Muscle layer of colon (tissue), 2 donors: ENCODE data around the gene ASB7.

Source experiments
- H3K27ac ChIP-seq: one replicate; pipeline ENCODE4 v1.7.0; 2013; ENCODE audit warnings: low read depth, mild to moderate bottlenecking, low read length, moderate library complexity
- H3K27me3 ChIP-seq, 2 donors: one replicate each; pipeline ENCODE4 v1.7.0; 2013; ENCODE audit warnings: low read length in 2 of 2, mild to moderate bottlenecking in 2 of 2; ENCODE audit not compliant: insufficient read depth in 2 of 2, control insufficient read depth in 1 of 2
- H3K36me3 ChIP-seq: one replicate; pipeline ENCODE4 v1.7.0; 2013; ENCODE audit warnings: mild to moderate bottlenecking, low read length; ENCODE audit not compliant: insufficient read depth
- H3K4me1 ChIP-seq: one replicate; pipeline ENCODE4 v1.7.0; 2013; ENCODE audit warnings: mild to moderate bottlenecking, low read length; ENCODE audit not compliant: insufficient read depth
- H3K4me3 ChIP-seq, 2 donors: one replicate each; pipeline ENCODE4 v1.7.0; 2013; ENCODE audit warnings: low read length in 2 of 2, low read depth in 1 of 2, mild to moderate bottlenecking in 1 of 2, moderate library complexity in 1 of 2
- H3K9ac ChIP-seq: one replicate; pipeline ENCODE4 v1.7.0; 2013; ENCODE audit warnings: low read length
- H3K9me3 ChIP-seq: one replicate; pipeline ENCODE4 v1.7.0; 2013; ENCODE audit warnings: mild to moderate bottlenecking, low read length
- donor health status: abdominal sarcoma.
- donor health status: Adenocarcinoma of cecum.

Gene ASB7

GRCh38 chr15:100653608-100654007 lies 51.2 kb downstream of the ASB7 start:
- Histone ChIP-seq H3K27me3 (no peaks in the 10 kb centered on the region), H3K9me3 (no peaks in the 10 kb centered on the region), H3K9ac (no peak overlapping the region), H3K27ac (no peak overlapping the region), H3K36me3 (no peaks in the 10 kb centered on the region), H3K4me3 (no peak overlapping the region), H3K4me1 (no peaks in the 10 kb centered on the region)

GRCh38 chr15:100658895-100659294 lies 56.5 kb downstream of the ASB7 start:
- H3K36me3 ChIP-seq, result no peaks in the 10 kb centered on the region
- no peaks in the 10 kb centered on the region for H3K9me3 ChIP-seq

GRCh38 chr15:100661156-100661555 lies 58.8 kb downstream of the ASB7 start:
- H3K27ac ChIP-seq, result no peak overlapping the region
- H3K4me3 ChIP-seq, result no peak overlapping the region
- H3K36me3 ChIP-seq, result no peaks in the 10 kb centered on the region
- H3K4me1 ChIP-seq, result peaks cover 5% of the 10 kb centered on the region
- no peaks in the 10 kb centered on the region for H3K9me3 ChIP-seq
- no peak overlapping the region for H3K9ac ChIP-seq
- no peaks in the 10 kb centered on the region for H3K27me3 ChIP-seq

More at GRCh38 chr15:100658895-100659294, 56.5 kb downstream of the ASB7 start:
- Histone ChIP-seq H3K27me3 (no peaks in the 10 kb centered on the region), H3K27ac (no peak overlapping the region), H3K4me3 (no peak overlapping the region), H3K4me1 (no peaks in the 10 kb centered on the region), H3K9ac (no peak overlapping the region)

GRCh38 chr15:100663086-100663914 lies 60.9 kb downstream of the ASB7 start:
- Histone ChIP-seq H3K36me3 (no peaks in the 10 kb centered on the region), H3K9me3 (no peaks in the 10 kb centered on the region), H3K9ac (no peak overlapping the region), H3K4me3 (no peak overlapping the region), H3K27ac (no peak overlapping the region), H3K4me1 (peaks cover 6% of the 10 kb centered on the region), H3K27me3 (no peaks in the 10 kb centered on the region)

GRCh38 chr15:100663915-100664281 lies 61.5 kb downstream of the ASB7 start:
- Histone ChIP-seq H3K4me3 (no peak overlapping the region), H3K36me3 (no peaks in the 10 kb centered on the region), H3K9ac (no peak overlapping the region), H3K9me3 (no peaks in the 10 kb centered on the region), H3K27ac (no peak overlapping the region), H3K27me3 (no peaks in the 10 kb centered on the region), H3K4me1 (peaks cover 10% of the 10 kb centered on the region)

- Histone ChIP-seq H3K36me3 (no peaks in the 10 kb centered on the region), H3K27me3 (no peaks in the 10 kb centered on the region), H3K4me1 (peaks cover 10% of the 10 kb centered on the region), H3K9me3 (no peaks in the 10 kb centered on the region), H3K4me3 (no peak overlapping the region), H3K27ac (no peak overlapping the region), H3K9ac (no peak overlapping the region)
Measured at GRCh38 chr15:100665570-100665969, 63.2 kb downstream of the ASB7 start.

- Histone ChIP-seq H3K9me3 (no peaks in the 10 kb centered on the region), H3K9ac (no peak overlapping the region), H3K36me3 (no peaks in the 10 kb centered on the region), H3K27ac (peak overlapping the region; percentile 49), H3K27me3 (no peaks in the 10 kb centered on the region), H3K4me1 (peaks cover 10% of the 10 kb centered on the region), H3K4me3 (no peak overlapping the region)
Measured at GRCh38 chr15:100667405-100668347, 65.3 kb downstream of the ASB7 start.

GRCh38 chr15:100668348-100668745 lies 66.0 kb downstream of the ASB7 start:
- H3K27ac ChIP-seq, result peak overlapping the region; percentile 49

GRCh38 chr15:100669260-100669659 lies 66.9 kb downstream of the ASB7 start:
- Histone ChIP-seq H3K9me3 (no peaks in the 10 kb centered on the region), H3K36me3 (no peaks in the 10 kb centered on the region), H3K27me3 (no peaks in the 10 kb centered on the region)

More at GRCh38 chr15:100668348-100668745, 66.0 kb downstream of the ASB7 start:
- H3K4me3 ChIP-seq, result no peak overlapping the region
- peaks cover 10% of the 10 kb centered on the region for H3K4me1 ChIP-seq
- no peaks in the 10 kb centered on the region for H3K9me3 ChIP-seq
- H3K36me3 ChIP-seq, result no peaks in the 10 kb centered on the region
- H3K9ac ChIP-seq, result no peak overlapping the region
- no peaks in the 10 kb centered on the region for H3K27me3 ChIP-seq

GRCh38 chr15:100670505-100671021 lies 68.2 kb downstream of the ASB7 start:
- Histone ChIP-seq H3K27me3 (no peaks in the 10 kb centered on the region), H3K9ac (no peak overlapping the region), H3K36me3 (no peaks in the 10 kb centered on the region), H3K4me1 (peaks cover 5% of the 10 kb centered on the region), H3K9me3 (no peaks in the 10 kb centered on the region), H3K27ac (no peak overlapping the region), H3K4me3 (no peak overlapping the region)

More at GRCh38 chr15:100669260-100669659, 66.9 kb downstream of the ASB7 start:
- Histone ChIP-seq H3K27ac (no peak overlapping the region), H3K4me3 (no peak overlapping the region), H3K4me1 (peaks cover 10% of the 10 kb centered on the region), H3K9ac (no peak overlapping the region)

GRCh38 chr15:100671124-100671680 lies 68.8 kb downstream of the ASB7 start:
- Histone ChIP-seq H3K4me3 (no peak overlapping the region), H3K27me3 (no peaks in the 10 kb centered on the region), H3K9me3 (no peaks in the 10 kb centered on the region), H3K36me3 (no peaks in the 10 kb centered on the region), H3K27ac (no peak overlapping the region), H3K9ac (no peak overlapping the region), H3K4me1 (peaks cover 5% of the 10 kb centered on the region)
